H1 (cell line): ENCODE results near the gene USP35.

Source experiments
- CEBPB ChIP-seq: IDR thresholded peaks from 2 replicates; pipeline ENCODE4 v1.6.1; 2012; ENCODE audit warnings: low read depth, low read length
- CTBP2 ChIP-seq: IDR thresholded peaks from 2 replicates; pipeline ENCODE4 v1.7.0; 2011; ENCODE audit warnings: borderline replicate concordance, mild to moderate bottlenecking, moderate library complexity, mixed read lengths, low read length; ENCODE audit not compliant: insufficient read depth, insufficient read length
- POLR2A ChIP-seq, 2 experiments: IDR thresholded peaks; 1 replicate in 1 of 2; 2 replicates in 1 of 2; pipeline ENCODE4 v1.6.1; 2011; ENCODE audit warnings: low read depth in 2 of 2, low read length in 2 of 2, mild to moderate bottlenecking in 2 of 2; ENCODE audit errors: control extremely low read depth in 1 of 2
- POLR2AphosphoS5 ChIP-seq: IDR thresholded peaks from 2 replicates; pipeline ENCODE4 v1.6.1; 2011; ENCODE audit warnings: low read depth, low read length
- RBBP5 ChIP-seq: IDR thresholded peaks from 2 replicates; pipeline ENCODE4 v1.7.1; 2012; ENCODE audit warnings: low read depth, mild to moderate bottlenecking, inconsistent platforms, low read length, moderate library complexity, borderline replicate concordance
- RXRA ChIP-seq: IDR thresholded peaks from 2 replicates; pipeline ENCODE4 v1.6.1; 2011; ENCODE audit warnings: low read depth, mild to moderate bottlenecking, low read length, moderate library complexity; ENCODE audit not compliant: insufficient read depth
- YY1 ChIP-seq: IDR thresholded peaks from 2 replicates; pipeline ENCODE4 v1.6.1; 2011; ENCODE audit warnings: low read depth, mild to moderate bottlenecking, low read length
- ZNF274 ChIP-seq: IDR thresholded peaks from 2 replicates; pipeline ENCODE4 v1.7.0; 2012; ENCODE audit warnings: low read length, borderline replicate concordance; ENCODE audit errors: extremely low read depth
- TF ChIP-seq, protein P1 (sequence below), 3 experiments: IDR thresholded peaks; 1 replicate in 2 of 3; 2 replicates in 1 of 3; pipeline versions ENCODE4 v1.5.1 to v1.6.1; 2011; ENCODE audit warnings: low read length in 3 of 3, mild to moderate bottlenecking in 3 of 3, inconsistent platforms in 2 of 3, low read depth in 1 of 3, moderate library complexity in 1 of 3; ENCODE audit not compliant: insufficient read depth in 1 of 3; ENCODE audit errors: control extremely low read depth in 1 of 3
- TF ChIP-seq, protein P2 (sequence below): fragments of 300-600 bp; sonication (generic); IDR thresholded peaks from 2 replicates; pipeline ENCODE4 v1.7.1; 2012; ENCODE audit warnings: low read length, moderate library complexity, mild to moderate bottlenecking, inconsistent platforms; ENCODE audit not compliant: insufficient replicate concordance

DNA sequence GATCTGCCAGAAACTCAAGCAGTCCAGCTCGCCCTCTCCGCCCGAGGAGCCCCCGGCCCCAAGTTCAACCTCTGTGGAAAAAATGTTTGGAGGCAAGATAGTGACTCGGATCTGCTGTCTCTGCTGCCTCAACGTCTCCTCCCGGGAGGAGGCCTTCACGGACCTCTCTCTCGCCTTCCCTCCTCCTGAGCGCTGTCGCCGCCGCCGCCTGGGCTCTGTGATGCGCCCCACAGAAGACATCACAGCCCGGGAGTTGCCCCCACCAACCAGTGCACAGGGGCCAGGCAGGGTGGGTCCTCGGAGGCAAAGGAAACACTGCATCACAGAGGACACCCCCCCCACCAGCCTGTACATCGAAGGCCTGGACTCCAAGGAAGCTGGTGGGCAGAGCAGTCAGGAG lies 20.8 kb downstream of the USP35 start:
- TF ChIP-seq POLR2A (IDR thresholded peaks at IDR 0.05; ENCODE audit: control extremely low read depth in 1 of 2, low read depth in 2 of 2, low read length in 2 of 2) = no peak
- no peak for TF ChIP-seq CTBP2
- no peak for TF ChIP-seq CEBPB
- TF ChIP-seq, protein P1, sequence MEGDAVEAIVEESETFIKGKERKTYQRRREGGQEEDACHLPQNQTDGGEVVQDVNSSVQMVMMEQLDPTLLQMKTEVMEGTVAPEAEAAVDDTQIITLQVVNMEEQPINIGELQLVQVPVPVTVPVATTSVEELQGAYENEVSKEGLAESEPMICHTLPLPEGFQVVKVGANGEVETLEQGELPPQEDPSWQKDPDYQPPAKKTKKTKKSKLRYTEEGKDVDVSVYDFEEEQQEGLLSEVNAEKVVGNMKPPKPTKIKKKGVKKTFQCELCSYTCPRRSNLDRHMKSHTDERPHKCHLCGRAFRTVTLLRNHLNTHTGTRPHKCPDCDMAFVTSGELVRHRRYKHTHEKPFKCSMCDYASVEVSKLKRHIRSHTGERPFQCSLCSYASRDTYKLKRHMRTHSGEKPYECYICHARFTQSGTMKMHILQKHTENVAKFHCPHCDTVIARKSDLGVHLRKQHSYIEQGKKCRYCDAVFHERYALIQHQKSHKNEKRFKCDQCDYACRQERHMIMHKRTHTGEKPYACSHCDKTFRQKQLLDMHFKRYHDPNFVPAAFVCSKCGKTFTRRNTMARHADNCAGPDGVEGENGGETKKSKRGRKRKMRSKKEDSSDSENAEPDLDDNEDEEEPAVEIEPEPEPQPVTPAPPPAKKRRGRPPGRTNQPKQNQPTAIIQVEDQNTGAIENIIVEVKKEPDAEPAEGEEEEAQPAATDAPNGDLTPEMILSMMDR (IDR thresholded peaks at IDR 0.05; ENCODE audit: control extremely low read depth in 1 of 3, insufficient read depth in 1 of 3, low read depth in 1 of 3, low read length in 3 of 3) = no peak
- TF ChIP-seq RXRA = no peak
- no peak for TF ChIP-seq YY1
- TF ChIP-seq, protein P2, sequence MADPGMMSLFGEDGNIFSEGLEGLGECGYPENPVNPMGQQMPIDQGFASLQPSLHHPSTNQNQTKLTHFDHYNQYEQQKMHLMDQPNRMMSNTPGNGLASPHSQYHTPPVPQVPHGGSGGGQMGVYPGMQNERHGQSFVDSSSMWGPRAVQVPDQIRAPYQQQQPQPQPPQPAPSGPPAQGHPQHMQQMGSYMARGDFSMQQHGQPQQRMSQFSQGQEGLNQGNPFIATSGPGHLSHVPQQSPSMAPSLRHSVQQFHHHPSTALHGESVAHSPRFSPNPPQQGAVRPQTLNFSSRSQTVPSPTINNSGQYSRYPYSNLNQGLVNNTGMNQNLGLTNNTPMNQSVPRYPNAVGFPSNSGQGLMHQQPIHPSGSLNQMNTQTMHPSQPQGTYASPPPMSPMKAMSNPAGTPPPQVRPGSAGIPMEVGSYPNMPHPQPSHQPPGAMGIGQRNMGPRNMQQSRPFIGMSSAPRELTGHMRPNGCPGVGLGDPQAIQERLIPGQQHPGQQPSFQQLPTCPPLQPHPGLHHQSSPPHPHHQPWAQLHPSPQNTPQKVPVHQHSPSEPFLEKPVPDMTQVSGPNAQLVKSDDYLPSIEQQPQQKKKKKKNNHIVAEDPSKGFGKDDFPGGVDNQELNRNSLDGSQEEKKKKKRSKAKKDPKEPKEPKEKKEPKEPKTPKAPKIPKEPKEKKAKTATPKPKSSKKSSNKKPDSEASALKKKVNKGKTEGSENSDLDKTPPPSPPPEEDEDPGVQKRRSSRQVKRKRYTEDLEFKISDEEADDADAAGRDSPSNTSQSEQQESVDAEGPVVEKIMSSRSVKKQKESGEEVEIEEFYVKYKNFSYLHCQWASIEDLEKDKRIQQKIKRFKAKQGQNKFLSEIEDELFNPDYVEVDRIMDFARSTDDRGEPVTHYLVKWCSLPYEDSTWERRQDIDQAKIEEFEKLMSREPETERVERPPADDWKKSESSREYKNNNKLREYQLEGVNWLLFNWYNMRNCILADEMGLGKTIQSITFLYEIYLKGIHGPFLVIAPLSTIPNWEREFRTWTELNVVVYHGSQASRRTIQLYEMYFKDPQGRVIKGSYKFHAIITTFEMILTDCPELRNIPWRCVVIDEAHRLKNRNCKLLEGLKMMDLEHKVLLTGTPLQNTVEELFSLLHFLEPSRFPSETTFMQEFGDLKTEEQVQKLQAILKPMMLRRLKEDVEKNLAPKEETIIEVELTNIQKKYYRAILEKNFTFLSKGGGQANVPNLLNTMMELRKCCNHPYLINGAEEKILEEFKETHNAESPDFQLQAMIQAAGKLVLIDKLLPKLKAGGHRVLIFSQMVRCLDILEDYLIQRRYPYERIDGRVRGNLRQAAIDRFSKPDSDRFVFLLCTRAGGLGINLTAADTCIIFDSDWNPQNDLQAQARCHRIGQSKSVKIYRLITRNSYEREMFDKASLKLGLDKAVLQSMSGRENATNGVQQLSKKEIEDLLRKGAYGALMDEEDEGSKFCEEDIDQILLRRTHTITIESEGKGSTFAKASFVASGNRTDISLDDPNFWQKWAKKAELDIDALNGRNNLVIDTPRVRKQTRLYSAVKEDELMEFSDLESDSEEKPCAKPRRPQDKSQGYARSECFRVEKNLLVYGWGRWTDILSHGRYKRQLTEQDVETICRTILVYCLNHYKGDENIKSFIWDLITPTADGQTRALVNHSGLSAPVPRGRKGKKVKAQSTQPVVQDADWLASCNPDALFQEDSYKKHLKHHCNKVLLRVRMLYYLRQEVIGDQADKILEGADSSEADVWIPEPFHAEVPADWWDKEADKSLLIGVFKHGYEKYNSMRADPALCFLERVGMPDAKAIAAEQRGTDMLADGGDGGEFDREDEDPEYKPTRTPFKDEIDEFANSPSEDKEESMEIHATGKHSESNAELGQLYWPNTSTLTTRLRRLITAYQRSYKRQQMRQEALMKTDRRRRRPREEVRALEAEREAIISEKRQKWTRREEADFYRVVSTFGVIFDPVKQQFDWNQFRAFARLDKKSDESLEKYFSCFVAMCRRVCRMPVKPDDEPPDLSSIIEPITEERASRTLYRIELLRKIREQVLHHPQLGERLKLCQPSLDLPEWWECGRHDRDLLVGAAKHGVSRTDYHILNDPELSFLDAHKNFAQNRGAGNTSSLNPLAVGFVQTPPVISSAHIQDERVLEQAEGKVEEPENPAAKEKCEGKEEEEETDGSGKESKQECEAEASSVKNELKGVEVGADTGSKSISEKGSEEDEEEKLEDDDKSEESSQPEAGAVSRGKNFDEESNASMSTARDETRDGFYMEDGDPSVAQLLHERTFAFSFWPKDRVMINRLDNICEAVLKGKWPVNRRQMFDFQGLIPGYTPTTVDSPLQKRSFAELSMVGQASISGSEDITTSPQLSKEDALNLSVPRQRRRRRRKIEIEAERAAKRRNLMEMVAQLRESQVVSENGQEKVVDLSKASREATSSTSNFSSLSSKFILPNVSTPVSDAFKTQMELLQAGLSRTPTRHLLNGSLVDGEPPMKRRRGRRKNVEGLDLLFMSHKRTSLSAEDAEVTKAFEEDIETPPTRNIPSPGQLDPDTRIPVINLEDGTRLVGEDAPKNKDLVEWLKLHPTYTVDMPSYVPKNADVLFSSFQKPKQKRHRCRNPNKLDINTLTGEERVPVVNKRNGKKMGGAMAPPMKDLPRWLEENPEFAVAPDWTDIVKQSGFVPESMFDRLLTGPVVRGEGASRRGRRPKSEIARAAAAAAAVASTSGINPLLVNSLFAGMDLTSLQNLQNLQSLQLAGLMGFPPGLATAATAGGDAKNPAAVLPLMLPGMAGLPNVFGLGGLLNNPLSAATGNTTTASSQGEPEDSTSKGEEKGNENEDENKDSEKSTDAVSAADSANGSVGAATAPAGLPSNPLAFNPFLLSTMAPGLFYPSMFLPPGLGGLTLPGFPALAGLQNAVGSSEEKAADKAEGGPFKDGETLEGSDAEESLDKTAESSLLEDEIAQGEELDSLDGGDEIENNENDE = no peak
- no peak for TF ChIP-seq ZNF274
- TF ChIP-seq POLR2AphosphoS5 = no peak
- TF ChIP-seq RBBP5 = no peak
